Measurements from ENCODE around the gene GSTM4. TPM values are rescaled to one million over a fixed set of nuclear protein-coding genes. Genes with fewer than 3 reads are reported as not detected.

The GSTM4 gene
- total RNA-seq, 2 experiments from 2014 or later: 2.4 to 3.0 TPM

Other genes starting within 250 kb of the GSTM4 start
- gene PSMA5, start 229.7 kb upstream of the GSTM4 start, total RNA-seq: 100 to 1,000 TPM; 247 to 252 TPM
- gene SYPL2, start 189.6 kb upstream of the GSTM4 start, total RNA-seq: not detected
- 10 to 100 TPM; 14.6 to 15.6 TPM for gene ATXN7L2, start 172.2 kb upstream of the GSTM4 start, total RNA-seq
- gene CYB561D1, start 162.0 kb upstream of the GSTM4 start, total RNA-seq: 1 to 10 TPM; 6.3 to 8.1 TPM
- gene AMIGO1, start 146.4 kb upstream of the GSTM4 start, total RNA-seq: 1 to 10 TPM; 2.1 to 2.5 TPM
- under 1 TPM in 1 of 2 experiments, not detected in 1; 0.16 TPM for gene GPR61, start 116.2 kb upstream of the GSTM4 start, total RNA-seq
- gene GNAI3, start 107.5 kb upstream of the GSTM4 start, total RNA-seq: 1 to 10 TPM; 8.4 TPM
- under 1 TPM; 0.64 to 0.91 TPM for gene GNAT2, start 36.5 kb upstream of the GSTM4 start, total RNA-seq
- gene AMPD2, start 36.3 kb upstream of the GSTM4 start, total RNA-seq: 10 to 100 TPM; 89.5 to 91.4 TPM
- gene GSTM2, start 12.0 kb downstream of the GSTM4 start, total RNA-seq: 1 to 10 TPM; 7.4 to 8.5 TPM
- not detected for gene GSTM1, start 31.7 kb downstream of the GSTM4 start, total RNA-seq
- under 1 TPM in 1 of 2 experiments, not detected in 1; 0.06 TPM for gene GSTM5, start 56.2 kb downstream of the GSTM4 start, total RNA-seq
- gene GSTM3, start 84.9 kb downstream of the GSTM4 start, total RNA-seq: 10 to 100 TPM; 21.4 to 25.4 TPM
- gene EPS8L3, start 107.8 kb downstream of the GSTM4 start, total RNA-seq: not detected